C4-2B (cell line): ENCODE data around the gene MORF4L1.

Experiments
- H3K27ac ChIP-seq: fragments of 450-650 bp; 2 replicates; pipeline ENCODE4 v1.5.1; 2017
- CTCF ChIP-seq: fragments of 450-650 bp; conservative IDR thresholded peaks from 2 replicates; pipeline ENCODE4 v1.5.1; 2017; ENCODE audit warnings: mild to moderate bottlenecking
- ZFX ChIP-seq: fragments of 450-650 bp; IDR thresholded peaks from 2 replicates; pipeline ENCODE4 v1.6.1; 2017

MORF4L1 gene

GRCh38 chr15:78942741-78943140, 70.1 kb downstream of the MORF4L1 start:
- no peak for TF ChIP-seq CTCF
- TF ChIP-seq ZFX, result no peak
- no peak overlapping the region for H3K27ac ChIP-seq

- no peak overlapping the region for H3K27ac ChIP-seq
- TF ChIP-seq ZFX, result no peak
- TF ChIP-seq CTCF, result no peak
Observed at GRCh38 chr15:78943692-78944091, 71.0 kb downstream of the MORF4L1 start.

- H3K27ac ChIP-seq, result peak overlapping the region; percentile 73
- TF ChIP-seq ZFX (no peak), CTCF (no peak)
Observed at GRCh38 chr15:78944202-78944625, 71.5 kb downstream of the MORF4L1 start.

- no peak for TF ChIP-seq CTCF
- TF ChIP-seq ZFX, result peak; percentile 76; the same call in 1 of the 2 replicates
- peak within 1 kb of the TSS; percentile 73 for H3K27ac ChIP-seq
Observed at GRCh38 chr15:78944669-78945407, 72.1 kb downstream of the MORF4L1 start, which contains the start of gene CTSH. TSS of gene CTSH (minus strand) at chr15:78945046. CDS start at chr15:78944981, 65 bp downstream.

- TF ChIP-seq ZFX (no peak), CTCF (no peak)
- H3K27ac ChIP-seq, result no peak overlapping the region
Observed at GRCh38 chr15:78946493-78946892, 73.8 kb downstream of the MORF4L1 start.

GRCh38 chr15:78947506-78947905, 74.8 kb downstream of the MORF4L1 start:
- no peak overlapping the region for H3K27ac ChIP-seq
- no peak for TF ChIP-seq ZFX
- no peak for TF ChIP-seq CTCF
